Dedifferentiated amniotic fluid mesenchymal stem cell (primary cell): Measurements from ENCODE around the gene GPR143.
"Not testable (repeated sequence)": the region's sequence is repeated elsewhere in the genome, so short reads cannot be mapped to it uniquely, and the experiment has no call there.

Experiments used
- DNase-seq: peaks from one replicate; pipeline ENCODE4 v3.0.0-alpha.2; 2016; ENCODE audit errors: extremely low spot score

Gene GPR143

DNA sequence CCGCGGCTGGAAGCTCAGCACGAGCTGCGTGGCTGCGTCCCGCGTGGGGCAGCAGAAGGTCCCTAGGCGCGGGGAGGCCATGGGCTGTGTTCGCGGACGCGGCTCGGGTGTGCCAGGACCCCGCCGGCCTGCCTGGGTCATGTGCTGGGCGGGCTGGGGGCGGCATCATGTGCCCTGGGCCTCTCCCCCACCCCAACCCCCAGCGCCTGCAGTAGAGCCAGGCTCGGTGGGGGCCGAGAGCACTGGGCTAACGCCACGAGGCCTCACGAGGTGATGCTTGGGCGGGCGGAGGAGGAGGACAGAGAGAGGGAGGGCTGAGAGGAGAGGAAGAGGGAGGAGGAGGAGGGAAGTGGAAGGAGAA, at the start of gene GPR143:
TSS of gene GPR143 (minus strand) at position 111 of the 361 bp plus-strand sequence. CDS start at position 81, 30 bp downstream.
- DNase-seq: no peak

DNA sequence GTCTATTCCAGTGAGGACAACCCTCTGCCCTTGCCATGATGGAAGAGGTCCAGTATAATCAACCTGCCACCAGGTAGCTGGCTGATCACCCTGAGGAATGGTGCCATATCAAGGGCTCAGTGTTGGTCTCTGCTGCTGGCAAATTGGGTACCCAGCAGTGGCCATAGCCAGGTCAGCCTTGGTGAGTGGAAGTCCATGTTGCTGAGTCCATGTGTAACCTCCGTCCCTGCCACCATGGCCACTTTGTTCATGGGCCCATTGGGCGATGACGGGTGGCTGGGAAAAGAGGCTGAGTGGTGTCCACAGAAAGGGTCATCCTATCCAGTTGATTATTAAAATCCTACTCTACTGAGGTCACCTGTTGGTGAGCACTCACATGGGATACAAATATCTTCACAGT, 45.4 kb upstream of the GPR143 start:
- DNase-seq: not testable (repeated sequence)

GRCh38 chrX:9809876-9810275, 44.2 kb upstream of the GPR143 start:
- not testable (repeated sequence) for DNase-seq

DNA sequence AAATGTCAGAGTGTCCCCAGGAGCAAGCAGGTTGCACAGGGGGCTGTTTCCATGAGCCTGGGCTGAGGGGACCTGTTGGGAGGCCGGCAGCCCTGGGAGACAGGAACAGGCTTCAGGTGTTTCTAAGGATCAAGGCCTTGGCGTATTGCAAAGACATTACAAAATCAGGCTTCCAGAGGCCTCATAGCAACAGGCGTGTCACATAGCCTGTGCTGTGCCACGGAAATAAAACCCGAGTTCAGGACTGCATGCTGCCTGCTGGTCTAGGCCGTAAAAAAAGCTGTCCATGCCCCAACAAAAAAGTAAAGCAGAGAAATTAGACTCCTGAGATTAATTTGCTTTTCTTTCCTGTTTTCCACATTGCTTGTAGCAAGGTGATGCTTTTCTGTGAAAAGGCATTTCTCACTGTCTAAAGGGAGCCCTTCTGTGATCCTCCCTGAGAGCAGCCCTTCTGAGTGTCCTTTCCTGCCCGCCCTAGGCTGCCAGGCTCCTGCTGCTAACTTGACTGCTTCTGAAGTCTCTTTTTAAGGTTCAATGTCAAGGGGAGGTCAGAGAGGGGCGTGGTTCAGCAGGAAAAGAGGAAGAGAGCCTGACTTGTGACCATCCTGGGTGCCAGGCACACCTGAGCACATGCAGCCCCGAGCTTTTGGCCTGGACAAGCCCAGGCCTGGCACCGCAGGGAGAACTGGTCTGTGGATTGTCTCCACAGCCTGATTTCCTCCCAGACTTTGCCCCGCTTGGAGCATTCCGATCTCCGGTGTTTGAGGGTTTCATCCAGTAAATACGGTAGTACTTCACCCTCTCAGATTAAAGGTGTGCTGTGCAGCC, 41.9 kb upstream of the GPR143 start:
- no peak for DNase-seq

GRCh38 chrX:9805956-9806355, 40.3 kb upstream of the GPR143 start:
- no peak for DNase-seq

DNA sequence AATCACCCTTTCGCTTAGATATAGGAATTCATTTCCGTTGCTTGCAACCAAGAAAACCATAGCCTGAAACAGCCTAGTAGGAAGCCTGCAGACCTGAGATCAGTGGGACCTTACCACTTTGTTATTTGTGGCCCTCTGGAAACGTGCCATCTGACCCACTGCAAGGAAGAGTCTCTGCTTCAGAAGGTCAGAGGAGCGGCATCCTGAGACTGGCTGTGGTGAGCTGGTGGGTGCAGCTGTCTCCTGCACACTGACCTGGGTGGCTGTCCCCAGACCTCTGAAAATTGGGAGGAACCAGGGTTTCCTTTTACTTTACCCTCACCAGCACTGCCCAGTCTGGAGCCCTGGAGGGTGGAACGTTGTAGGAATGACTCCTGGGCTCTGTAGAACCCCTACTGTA, 38.8 kb upstream of the GPR143 start:
- DNase-seq: no peak

DNA sequence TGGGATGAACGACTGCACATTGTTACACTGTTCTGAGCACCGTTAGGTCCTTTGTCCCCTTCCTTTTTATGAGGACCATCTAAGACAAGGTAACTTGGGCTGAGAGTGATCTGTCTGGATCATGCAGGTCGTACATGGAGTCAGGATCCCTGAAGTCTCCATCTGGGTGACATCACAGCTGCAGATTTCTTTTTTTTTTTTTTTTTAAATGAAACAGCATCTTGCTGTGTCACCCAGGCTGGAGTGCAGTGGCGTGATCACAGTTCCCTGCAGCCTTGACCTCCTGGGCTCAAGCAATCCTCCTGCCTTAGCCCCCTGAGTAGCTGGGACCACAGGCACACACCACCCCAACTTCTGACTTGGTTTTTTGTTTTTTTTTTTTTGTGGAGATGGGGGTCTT, 37.1 kb upstream of the GPR143 start:
- no peak for DNase-seq

- no peak for DNase-seq
Observed at GRCh38 chrX:9797384-9798360, 32.0 kb upstream of the GPR143 start.

DNA sequence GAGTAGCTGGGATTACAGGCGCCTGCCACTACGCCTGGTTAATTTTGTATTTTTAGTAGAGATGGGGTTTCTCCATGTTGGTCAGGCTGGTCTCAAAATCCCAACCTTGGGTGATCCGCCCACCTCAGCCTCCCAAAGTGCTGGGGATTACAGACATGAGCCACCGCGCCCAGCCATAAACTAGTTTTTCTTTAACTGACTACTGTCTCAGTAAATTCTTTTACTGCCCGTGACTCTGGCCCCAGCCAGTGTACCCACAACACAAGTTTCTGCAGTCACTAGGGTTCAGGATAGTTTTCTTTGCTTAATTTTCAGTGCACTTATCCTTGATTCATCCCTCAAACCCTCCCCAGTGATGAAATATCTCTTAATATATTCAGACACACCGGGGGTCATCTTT, 28.8 kb upstream of the GPR143 start:
- DNase-seq: no peak

DNA sequence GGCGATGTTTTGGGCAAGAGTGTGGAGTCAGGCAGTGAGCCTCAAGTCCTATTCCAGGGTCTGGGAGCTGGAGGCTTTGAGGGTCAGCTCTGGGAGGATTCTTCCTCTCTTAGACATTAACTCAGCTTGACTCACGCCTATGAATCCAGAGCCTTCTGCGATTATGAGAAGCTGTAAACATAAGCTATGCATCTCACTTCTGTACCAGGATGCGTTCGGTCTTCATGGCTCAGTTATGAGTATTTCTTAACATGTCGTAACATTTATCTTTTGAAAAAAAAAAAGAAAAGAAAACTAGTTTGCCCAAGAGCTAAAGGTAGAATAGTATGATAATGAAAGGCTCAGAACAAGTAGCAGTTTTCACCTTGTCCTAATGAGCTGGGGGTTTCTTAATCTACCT, 25.2 kb upstream of the GPR143 start:
- DNase-seq: no peak

DNA sequence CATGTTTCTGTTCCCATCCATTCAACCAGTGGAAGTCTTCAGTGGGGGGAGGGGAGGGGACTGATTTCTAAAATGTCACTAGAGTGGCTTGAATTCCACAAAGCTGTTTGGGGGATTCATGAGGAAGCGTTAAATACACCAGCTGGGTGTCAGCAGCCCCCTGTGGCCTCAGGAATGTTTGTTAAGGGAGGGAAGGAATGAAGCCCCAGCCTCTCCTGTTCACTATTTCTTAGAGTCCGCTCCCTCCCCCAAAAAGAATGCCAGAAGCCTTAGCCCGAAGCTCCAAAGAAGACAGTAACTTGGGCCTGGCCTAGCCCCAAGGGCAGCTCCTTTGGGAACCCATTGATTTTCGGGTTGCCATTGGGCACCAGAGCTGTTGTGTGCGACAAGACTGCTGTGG, 23.9 kb upstream of the GPR143 start:
- no peak for DNase-seq

GRCh38 chrX:9788911-9789310, 23.3 kb upstream of the GPR143 start:
- no peak for DNase-seq

GRCh38 chrX:9786798-9787635, 21.4 kb upstream of the GPR143 start:
- DNase-seq: no peak

GRCh38 chrX:9785944-9786797, 20.5 kb upstream of the GPR143 start, which contains the start of gene SHROOM2:
Gene SHROOM2 (plus strand): TSS chrX:9786429. CDS start chrX:9786546, 117 bp downstream.
- DNase-seq: no peak

- DNase-seq: no peak
Observed at GRCh38 chrX:9785254-9785943, 19.8 kb upstream of the GPR143 start.

GRCh38 chrX:9784332-9784731, 18.7 kb upstream of the GPR143 start:
- DNase-seq: no peak

GRCh38 chrX:9781941-9782340, 16.3 kb upstream of the GPR143 start:
- DNase-seq: no peak

GRCh38 chrX:9775930-9776329, 10.3 kb upstream of the GPR143 start:
- DNase-seq: no peak

DNA sequence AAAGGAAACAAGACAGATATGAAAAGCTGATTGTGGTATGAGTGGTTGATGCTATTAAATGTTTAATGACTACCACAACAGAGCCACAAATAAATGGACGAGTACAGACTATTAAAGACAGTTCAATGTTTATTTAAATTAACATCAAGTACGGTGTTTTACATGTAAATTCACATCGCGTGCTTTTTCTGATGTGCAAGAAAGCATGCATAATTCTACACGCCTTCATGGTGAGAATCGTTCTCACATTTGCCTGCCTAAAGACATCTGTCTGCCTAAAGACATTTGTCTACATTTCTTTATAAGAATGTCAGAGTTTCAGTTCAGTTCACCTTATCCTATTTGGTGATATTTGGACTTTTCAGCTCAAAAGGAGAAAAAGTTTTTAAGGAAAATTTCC, 7.3 kb upstream of the GPR143 start:
- DNase-seq: no peak

- no peak for DNase-seq
Observed at GRCh38 chrX:9770319-9770718, 4.7 kb upstream of the GPR143 start.
